ENCODE data around the gene CD7. TPM values are rescaled to one million over a fixed set of nuclear protein-coding genes. Genes with fewer than 3 reads are reported as not detected.

CD7 gene
- total RNA-seq, 4 donors from 2014 or later: 0.29 to 4.4 (median 1.6) TPM

DNA sequence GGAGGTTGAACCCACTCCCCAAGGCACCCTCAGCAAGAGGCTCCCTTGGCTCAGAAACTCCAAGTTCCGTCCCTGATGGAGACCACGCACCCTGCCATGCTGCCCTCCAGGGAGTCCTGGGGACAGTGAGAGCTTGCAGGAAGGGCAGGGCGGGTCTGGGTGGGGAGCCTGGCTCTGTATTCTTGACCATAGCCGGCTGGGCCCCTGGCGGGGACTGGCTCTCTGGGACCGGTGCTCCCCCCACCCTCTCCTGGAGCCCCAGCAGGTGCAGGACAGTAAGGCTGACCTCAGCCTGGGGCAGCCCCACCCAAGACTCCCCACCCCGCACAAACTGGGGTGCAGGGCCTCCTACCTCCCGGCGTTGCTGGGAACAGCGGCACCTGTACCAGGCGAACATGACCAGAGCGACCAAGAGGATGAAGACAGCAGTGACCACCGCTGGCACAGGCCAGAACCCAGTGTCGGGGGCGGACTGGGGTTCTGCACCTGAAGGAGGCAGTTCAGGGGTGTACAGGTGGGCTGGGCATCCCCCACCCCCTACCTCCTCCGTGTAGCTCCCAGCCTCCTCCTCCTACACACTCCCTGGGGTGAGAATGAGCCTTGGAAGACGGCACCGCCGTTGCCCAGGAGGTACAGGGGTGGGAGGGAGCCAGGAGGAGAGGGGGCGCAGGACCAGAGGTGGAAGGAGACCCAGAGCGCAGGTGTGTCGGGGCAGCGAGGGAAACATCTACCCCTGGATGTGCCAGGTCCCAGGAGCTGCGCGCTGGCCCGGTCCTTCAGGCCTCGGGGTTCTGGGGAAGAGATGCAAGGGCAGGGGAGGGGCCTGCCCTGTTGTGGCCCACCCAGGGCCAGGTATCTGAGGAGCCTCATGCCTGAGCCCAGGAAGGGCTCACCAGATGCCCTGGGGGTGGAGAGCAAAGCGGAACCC is 5.4 kb upstream of the CD7 start:
- Histone ChIP-seq H3K4me1 (peaks cover 24% of the 10 kb centered on the region), H3K36me3 (no peaks in the 10 kb centered on the region), H3K27ac (no peak overlapping the region), H3K4me3 (no peak overlapping the region), H3K9me3 (no peaks in the 10 kb centered on the region), H3K27me3 (peaks cover 35% of the 10 kb centered on the region)
- TF ChIP-seq POLR2A (IDR thresholded peaks at IDR 0.05) (no peak), EP300 (IDR thresholded peaks at IDR 0.05) (no peak), POLR2AphosphoS5 (IDR thresholded peaks at IDR 0.05) (no peak)
- TF ChIP-seq, protein P1, sequence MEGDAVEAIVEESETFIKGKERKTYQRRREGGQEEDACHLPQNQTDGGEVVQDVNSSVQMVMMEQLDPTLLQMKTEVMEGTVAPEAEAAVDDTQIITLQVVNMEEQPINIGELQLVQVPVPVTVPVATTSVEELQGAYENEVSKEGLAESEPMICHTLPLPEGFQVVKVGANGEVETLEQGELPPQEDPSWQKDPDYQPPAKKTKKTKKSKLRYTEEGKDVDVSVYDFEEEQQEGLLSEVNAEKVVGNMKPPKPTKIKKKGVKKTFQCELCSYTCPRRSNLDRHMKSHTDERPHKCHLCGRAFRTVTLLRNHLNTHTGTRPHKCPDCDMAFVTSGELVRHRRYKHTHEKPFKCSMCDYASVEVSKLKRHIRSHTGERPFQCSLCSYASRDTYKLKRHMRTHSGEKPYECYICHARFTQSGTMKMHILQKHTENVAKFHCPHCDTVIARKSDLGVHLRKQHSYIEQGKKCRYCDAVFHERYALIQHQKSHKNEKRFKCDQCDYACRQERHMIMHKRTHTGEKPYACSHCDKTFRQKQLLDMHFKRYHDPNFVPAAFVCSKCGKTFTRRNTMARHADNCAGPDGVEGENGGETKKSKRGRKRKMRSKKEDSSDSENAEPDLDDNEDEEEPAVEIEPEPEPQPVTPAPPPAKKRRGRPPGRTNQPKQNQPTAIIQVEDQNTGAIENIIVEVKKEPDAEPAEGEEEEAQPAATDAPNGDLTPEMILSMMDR (IDR thresholded peaks at IDR 0.05): no peak
- no peak for DNase-seq (ENCODE audit: low spot score in 2 of 2)
- 83% methylated on average over 11 of the region's 28 CpGs for WGBS

DNA sequence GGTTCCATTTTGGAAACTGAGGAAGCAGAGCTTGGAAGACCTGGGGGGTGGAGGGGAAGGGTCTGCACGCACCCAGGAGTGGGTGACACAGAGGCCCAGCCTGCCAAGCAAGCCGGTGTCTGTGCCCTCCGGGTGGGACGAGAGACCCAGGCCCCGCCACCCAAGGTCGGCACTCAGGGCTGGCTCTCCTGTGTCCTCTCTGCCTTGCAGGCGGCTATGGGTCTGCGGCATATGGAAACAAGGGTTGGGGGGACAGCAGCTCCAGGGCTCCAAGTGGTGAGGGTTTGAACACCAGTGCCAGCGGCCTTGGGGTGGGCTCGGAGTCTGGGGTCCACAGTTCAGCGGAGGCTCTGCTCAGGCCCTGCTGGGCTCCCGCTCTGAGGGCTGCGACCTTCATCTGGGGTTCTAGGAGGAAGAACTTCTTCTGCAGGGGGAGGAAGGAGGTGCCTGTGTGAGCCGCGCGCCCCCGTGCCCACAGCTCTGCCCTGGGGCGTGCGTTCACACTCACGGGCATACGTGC is 4.6 kb upstream of the CD7 start:
- peaks cover 38% of the 10 kb centered on the region for H3K27me3 ChIP-seq
- no peaks in the 10 kb centered on the region for H3K36me3 ChIP-seq
- DNase-seq (ENCODE audit: low spot score in 2 of 2): no peak
- WGBS: 79% methylated on average over 18 of the region's 21 CpGs
- TF ChIP-seq, protein P1 (IDR thresholded peaks at IDR 0.05): no peak
- TF ChIP-seq POLR2AphosphoS5 (IDR thresholded peaks at IDR 0.05) (no peak), EP300 (IDR thresholded peaks at IDR 0.05) (no peak), POLR2A (IDR thresholded peaks at IDR 0.05) (no peak)
- H3K9me3 ChIP-seq: no peaks in the 10 kb centered on the region
- no peak overlapping the region for H3K27ac ChIP-seq
- H3K4me1 ChIP-seq: peaks cover 23% of the 10 kb centered on the region
- no peak overlapping the region for H3K4me3 ChIP-seq

DNA sequence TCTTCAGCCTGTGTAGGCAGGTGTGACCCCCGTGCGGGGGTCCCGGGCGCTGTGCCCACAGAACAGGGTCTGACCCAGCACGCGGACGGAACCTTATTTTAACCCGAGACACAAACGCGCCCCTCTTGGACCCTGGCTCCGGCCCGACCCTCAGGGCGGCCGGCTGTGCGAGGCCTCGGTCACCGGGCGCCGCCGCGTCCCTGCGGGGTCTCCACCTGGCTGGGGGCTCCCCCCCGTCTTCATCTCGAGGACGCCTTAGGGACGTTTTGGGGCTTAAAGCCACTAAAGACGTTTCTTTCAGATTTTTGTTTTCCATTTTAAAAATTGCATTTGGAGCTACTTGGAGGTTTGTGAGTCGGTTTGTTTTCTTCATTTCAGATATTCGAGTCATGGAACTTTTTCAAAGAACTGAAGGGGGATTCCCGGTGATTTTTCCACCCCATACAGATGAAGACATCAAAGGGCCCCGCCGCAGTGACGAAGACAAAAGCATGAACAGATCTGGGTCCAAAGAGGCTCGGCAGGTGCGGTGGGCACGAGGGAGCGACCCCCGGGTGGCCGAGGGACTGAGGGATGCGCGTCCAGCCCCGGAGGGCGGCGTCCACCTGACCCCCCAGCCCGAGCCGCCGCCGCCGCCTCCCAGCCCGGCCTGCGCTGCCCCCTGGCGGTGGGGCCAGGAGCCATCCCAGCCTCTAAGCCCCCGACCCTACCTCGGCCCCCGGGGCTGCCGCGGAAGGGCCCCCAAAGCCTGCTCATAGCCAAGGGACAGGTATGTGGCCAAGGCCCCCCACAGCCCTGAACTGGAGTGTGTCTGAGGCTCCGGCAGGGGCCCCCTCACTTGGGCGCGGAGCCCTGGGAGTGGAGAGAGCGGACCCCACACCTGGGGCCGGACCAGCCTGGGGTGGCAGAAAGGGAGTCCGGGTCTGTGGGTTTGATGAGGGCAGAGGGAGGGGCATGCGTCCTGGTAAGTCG is 3.8 kb upstream of the CD7 start:
- H3K27ac ChIP-seq: no peak overlapping the region
- H3K27me3 ChIP-seq: peaks cover 45% of the 10 kb centered on the region
- no peak for DNase-seq (ENCODE audit: low spot score in 2 of 2)
- TF ChIP-seq, protein P1 (IDR thresholded peaks at IDR 0.05): peak; percentile 80 to 90
- no peak for TF ChIP-seq POLR2A (IDR thresholded peaks at IDR 0.05)
- TF ChIP-seq EP300 (IDR thresholded peaks at IDR 0.05): no peak
- H3K4me3 ChIP-seq: peak overlapping the region; percentile 2
- H3K4me1 ChIP-seq: peaks cover 24% of the 10 kb centered on the region
- no peaks in the 10 kb centered on the region for H3K9me3 ChIP-seq
- 67% methylated on average over 43 of the region's 65 CpGs for WGBS
- H3K36me3 ChIP-seq: no peaks in the 10 kb centered on the region

DNA sequence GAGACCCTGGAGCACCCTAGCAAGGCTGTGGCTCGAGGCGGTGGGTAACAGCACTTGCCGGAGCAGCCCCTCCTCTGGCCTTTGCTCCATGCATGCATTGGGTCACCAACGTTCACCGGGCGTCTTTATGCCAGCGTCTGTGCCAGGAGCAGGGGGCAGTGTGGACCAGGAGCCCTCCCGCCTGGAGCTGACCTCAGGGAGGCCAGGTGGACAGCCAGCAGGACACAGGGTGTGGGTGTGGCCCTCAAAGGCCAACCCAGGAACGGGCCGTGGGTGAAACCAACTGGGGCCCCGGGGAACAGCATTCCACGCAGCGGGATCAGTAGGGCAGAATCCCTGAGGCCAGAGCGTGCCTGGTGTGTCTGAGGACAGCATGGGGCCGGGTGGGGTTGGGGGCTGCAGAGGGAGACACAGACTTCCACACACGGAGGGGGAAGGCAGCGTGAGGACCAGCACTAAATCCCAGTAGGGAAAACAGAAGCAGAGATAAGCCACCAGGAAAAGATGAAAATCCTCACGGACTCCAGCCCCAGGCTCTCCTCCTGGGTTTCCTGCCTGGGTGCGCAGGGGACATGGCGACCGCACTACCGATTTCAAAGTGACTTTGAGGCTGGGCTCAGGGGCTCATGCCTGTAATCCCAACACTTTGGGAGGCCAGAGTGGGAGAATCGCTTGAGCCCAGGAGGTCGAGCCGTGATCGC is 2.9 kb upstream of the CD7 start:
- WGBS: 67% methylated on average over 15 of the region's 26 CpGs
- no peak for DNase-seq (ENCODE audit: low spot score in 2 of 2)
- H3K4me1 ChIP-seq: peaks cover 32% of the 10 kb centered on the region
- peaks cover 55% of the 10 kb centered on the region for H3K27me3 ChIP-seq
- H3K4me3 ChIP-seq: no peak overlapping the region
- no peaks in the 10 kb centered on the region for H3K9me3 ChIP-seq
- TF ChIP-seq POLR2AphosphoS5 (IDR thresholded peaks at IDR 0.05): no peak
- TF ChIP-seq POLR2A (IDR thresholded peaks at IDR 0.05): no peak
- TF ChIP-seq EP300 (IDR thresholded peaks at IDR 0.05): no peak
- TF ChIP-seq, protein P1 (IDR thresholded peaks at IDR 0.05): no peak
- no peak overlapping the region for H3K27ac ChIP-seq
- H3K36me3 ChIP-seq: no peaks in the 10 kb centered on the region
